Measurements from ENCODE around the gene UNC13C. TPM values are rescaled to one million over a fixed set of nuclear protein-coding genes. Genes with fewer than 3 reads are reported as not detected.

UNC13C gene
- polyA plus RNA-seq, 6 donors from 2014 or later: not detected

GRCh38 chr15:54304321-54304720 lies 326.1 kb downstream of the UNC13C start:
- DNase-seq (no peak), ATAC-seq (ENCODE audit: low read depth in 2 of 2) (no peak)
- H3K4me1 Mint-ChIP-seq: no peaks in the 10 kb centered on the region
- peaks cover 0 to 3% (median 0%) of the 10 kb centered on the region in 7 donors for H3K9me3 Mint-ChIP-seq
- H3K27me3 Mint-ChIP-seq: peaks cover 0 to 3% (median 0%) of the 10 kb centered on the region in 3 donors
- H3K4me3 Mint-ChIP-seq: no peak overlapping the region
- no peak overlapping the region for H3K27ac Mint-ChIP-seq
- no peaks in the 10 kb centered on the region for H3K36me3 Mint-ChIP-seq

- ATAC-seq (ENCODE audit: low read depth in 2 of 2): no peak
- no peaks in the 10 kb centered on the region for H3K4me1 Mint-ChIP-seq
- H3K9me3 Mint-ChIP-seq: peaks cover 0 to 3% (median 0%) of the 10 kb centered on the region in 7 donors
Measured at GRCh38 chr15:54305138-54305537, 326.9 kb downstream of the UNC13C start.

GRCh38 chr15:54307252-54307902 lies 329.1 kb downstream of the UNC13C start:
- H3K27me3 Mint-ChIP-seq: no peaks in the 10 kb centered on the region

More at GRCh38 chr15:54305138-54305537, 326.9 kb downstream of the UNC13C start:
- Mint-ChIP-seq H3K27ac (no peak overlapping the region), H3K36me3 (no peaks in the 10 kb centered on the region), H3K27me3 (peaks cover 0 to 3% (median 0%) of the 10 kb centered on the region in 3 donors), H3K4me3 (no peak overlapping the region)
- no peak for DNase-seq

GRCh38 chr15:54307926-54308325 lies 329.7 kb downstream of the UNC13C start:
- no peak for DNase-seq
- Mint-ChIP-seq H3K27me3 (no peaks in the 10 kb centered on the region), H3K27ac (no peak overlapping the region), H3K36me3 (no peaks in the 10 kb centered on the region), H3K4me1 (no peaks in the 10 kb centered on the region), H3K4me3 (no peak overlapping the region), H3K9me3 (no peaks in the 10 kb centered on the region)
- ATAC-seq (ENCODE audit: low read depth in 2 of 2): no peak

More at GRCh38 chr15:54307252-54307902, 329.1 kb downstream of the UNC13C start:
- Mint-ChIP-seq H3K4me1 (no peaks in the 10 kb centered on the region), H3K36me3 (no peaks in the 10 kb centered on the region), H3K27ac (no peak overlapping the region), H3K4me3 (no peak overlapping the region), H3K9me3 (no peaks in the 10 kb centered on the region)
- ATAC-seq (ENCODE audit: low read depth in 2 of 2): no peak
- DNase-seq: no peak

- H3K27ac Mint-ChIP-seq: no peak overlapping the region
- H3K27me3 Mint-ChIP-seq: peaks cover 0 to 4% (median 0%) of the 10 kb centered on the region in 3 donors
- H3K9me3 Mint-ChIP-seq: peaks cover 0 to 8% (median 0%) of the 10 kb centered on the region in 7 donors
- H3K4me1 Mint-ChIP-seq: no peaks in the 10 kb centered on the region
- ATAC-seq (ENCODE audit: low read depth in 2 of 2) (no peak), DNase-seq (no peak)
- no peaks in the 10 kb centered on the region for H3K36me3 Mint-ChIP-seq
- no peak overlapping the region for H3K4me3 Mint-ChIP-seq
Measured at GRCh38 chr15:54312528-54312927, 334.3 kb downstream of the UNC13C start.

GRCh38 chr15:54321426-54321825 lies 343.2 kb downstream of the UNC13C start:
- DNase-seq: no peak
- no peak overlapping the region for H3K27ac Mint-ChIP-seq
- ATAC-seq (ENCODE audit: low read depth in 2 of 2): no peak
- peaks cover 0 to 7% (median 0%) of the 10 kb centered on the region in 7 donors for H3K9me3 Mint-ChIP-seq
- no peaks in the 10 kb centered on the region for H3K4me1 Mint-ChIP-seq
- no peaks in the 10 kb centered on the region for H3K36me3 Mint-ChIP-seq
- H3K27me3 Mint-ChIP-seq: peaks cover 0 to 5% (median 2%) of the 10 kb centered on the region in 3 donors
- no peak overlapping the region for H3K4me3 Mint-ChIP-seq

- peaks cover 0 to 5% (median 0%) of the 10 kb centered on the region in 7 donors for H3K9me3 Mint-ChIP-seq
- peaks cover 0 to 5% (median 0%) of the 10 kb centered on the region in 3 donors for H3K27me3 Mint-ChIP-seq
- no peak overlapping the region for H3K27ac Mint-ChIP-seq
- no peaks in the 10 kb centered on the region for H3K36me3 Mint-ChIP-seq
- DNase-seq: no peak
- ATAC-seq (ENCODE audit: low read depth in 2 of 2): no peak
- no peak overlapping the region for H3K4me3 Mint-ChIP-seq
- H3K4me1 Mint-ChIP-seq: no peaks in the 10 kb centered on the region
Measured at GRCh38 chr15:54322341-54322740, 344.1 kb downstream of the UNC13C start.

- no peak overlapping the region for H3K27ac Mint-ChIP-seq
- ATAC-seq (ENCODE audit: low read depth in 2 of 2) (no peak), DNase-seq (no peak)
- no peaks in the 10 kb centered on the region for H3K36me3 Mint-ChIP-seq
- peaks cover 0 to 7% (median 5%) of the 10 kb centered on the region in 7 donors for H3K9me3 Mint-ChIP-seq
- no peaks in the 10 kb centered on the region for H3K4me1 Mint-ChIP-seq
- H3K27me3 Mint-ChIP-seq: no peaks in the 10 kb centered on the region
- H3K4me3 Mint-ChIP-seq: no peak overlapping the region
Measured at GRCh38 chr15:54345301-54345700, 367.1 kb downstream of the UNC13C start.

- Mint-ChIP-seq H3K27ac (no peak overlapping the region), H3K9me3 (peaks cover 0 to 7% (median 5%) of the 10 kb centered on the region in 7 donors)
Measured at GRCh38 chr15:54345827-54346226, 367.6 kb downstream of the UNC13C start.

GRCh38 chr15:54347082-54347827 lies 369.0 kb downstream of the UNC13C start:
- Mint-ChIP-seq H3K4me3 (no peak overlapping the region), H3K36me3 (no peaks in the 10 kb centered on the region), H3K27me3 (no peaks in the 10 kb centered on the region), H3K4me1 (no peaks in the 10 kb centered on the region), H3K9me3 (peaks cover 0 to 7% (median 4%) of the 10 kb centered on the region in 7 donors), H3K27ac (no peak overlapping the region)
- DNase-seq: no peak
- ATAC-seq (ENCODE audit: low read depth in 2 of 2): no peak

More at GRCh38 chr15:54345827-54346226, 367.6 kb downstream of the UNC13C start:
- ATAC-seq (ENCODE audit: low read depth in 2 of 2) (no peak), DNase-seq (no peak)
- no peaks in the 10 kb centered on the region for H3K27me3 Mint-ChIP-seq
- no peaks in the 10 kb centered on the region for H3K36me3 Mint-ChIP-seq
- H3K4me3 Mint-ChIP-seq: no peak overlapping the region
- H3K4me1 Mint-ChIP-seq: no peaks in the 10 kb centered on the region

- ATAC-seq (ENCODE audit: low read depth in 2 of 2): no peak
- Mint-ChIP-seq H3K4me1 (no peaks in the 10 kb centered on the region), H3K9me3 (peaks cover 0 to 16% (median 3%) of the 10 kb centered on the region in 7 donors), H3K27me3 (no peaks in the 10 kb centered on the region), H3K4me3 (no peak overlapping the region), H3K36me3 (no peaks in the 10 kb centered on the region), H3K27ac (no peak overlapping the region)
- DNase-seq: no peak
Measured at GRCh38 chr15:54353726-54354125, 375.5 kb downstream of the UNC13C start.

- peaks cover 0 to 22% (median 5%) of the 10 kb centered on the region in 7 donors for H3K9me3 Mint-ChIP-seq
- ATAC-seq (ENCODE audit: low read depth in 2 of 2) (no peak), DNase-seq (no peak)
- no peaks in the 10 kb centered on the region for H3K4me1 Mint-ChIP-seq
- no peak overlapping the region for H3K27ac Mint-ChIP-seq
- H3K36me3 Mint-ChIP-seq: no peaks in the 10 kb centered on the region
- H3K27me3 Mint-ChIP-seq: no peaks in the 10 kb centered on the region
- no peak overlapping the region for H3K4me3 Mint-ChIP-seq
Measured at GRCh38 chr15:54354341-54354740, 376.1 kb downstream of the UNC13C start.

- Mint-ChIP-seq H3K9me3 (peaks cover 4 to 30% (median 15%) of the 10 kb centered on the region in 7 donors), H3K27me3 (no peaks in the 10 kb centered on the region), H3K4me3 (no peak overlapping the region), H3K4me1 (no peaks in the 10 kb centered on the region), H3K36me3 (no peaks in the 10 kb centered on the region), H3K27ac (no peak overlapping the region)
- no peak for DNase-seq
- ATAC-seq (ENCODE audit: low read depth in 2 of 2): no peak
Measured at GRCh38 chr15:54364961-54365360, 386.7 kb downstream of the UNC13C start.

- H3K27me3 Mint-ChIP-seq: no peaks in the 10 kb centered on the region
- peaks cover 0 to 9% (median 3%) of the 10 kb centered on the region in 7 donors for H3K9me3 Mint-ChIP-seq
- H3K4me1 Mint-ChIP-seq: no peaks in the 10 kb centered on the region
- H3K36me3 Mint-ChIP-seq: no peaks in the 10 kb centered on the region
- DNase-seq (no peak), ATAC-seq (ENCODE audit: low read depth in 2 of 2) (no peak)
- H3K27ac Mint-ChIP-seq: no peak overlapping the region
- H3K4me3 Mint-ChIP-seq: no peak overlapping the region
Measured at GRCh38 chr15:54373332-54373731, 395.1 kb downstream of the UNC13C start.
